Heart right ventricle (tissue), 16 donors: ENCODE results near the gene MYO1D. TPM values are rescaled to one million over a fixed set of nuclear protein-coding genes. Genes with fewer than 3 reads are reported as not detected.

ENCODE experiments used
- ATAC-seq, 8 donors: fragments of 200-7000 bp; cut with Tn5 transposase; one replicate each; pipeline ENCODE4 v1.9.1; 2020; ENCODE audit warnings: mild to moderate bottlenecking in 8 of 8, moderate library complexity in 8 of 8, moderate number of reproducible peaks in 1 of 8
- DNase-seq, 2 donors: peaks; one replicate each; pipeline ENCODE4 v3.0.0-alpha.2; 2020
- H3K27ac ChIP-seq, 10 donors: fragments of 200-600 bp; sonication (generic) in 2 of 10; one replicate each; pipeline versions ENCODE4 v1.5.0 to v1.8.0; 2020 to 2022; ENCODE audit warnings: mild to moderate bottlenecking in 3 of 10
- H3K27me3 ChIP-seq, 7 donors: fragments of 200-600 bp; one replicate each; pipeline ENCODE4 v1.8.0; 2021 to 2022; ENCODE audit warnings: mild to moderate bottlenecking in 2 of 7
- H3K36me3 ChIP-seq, 9 donors: fragments of 200-600 bp; sonication (generic) in 1 of 9; one replicate each; pipeline versions ENCODE4 v1.5.0 to v1.8.0; 2020 to 2022; ENCODE audit warnings: mild to moderate bottlenecking in 2 of 9
- H3K4me1 ChIP-seq, 9 donors: fragments of 200-600 bp; sonication (generic) in 1 of 9; one replicate each; pipeline versions ENCODE4 v1.5.0 to v1.8.0; 2020 to 2022; ENCODE audit warnings: mild to moderate bottlenecking in 4 of 9
- H3K4me3 ChIP-seq, 10 donors: fragments of 200-600 bp; sonication (generic) in 2 of 10; one replicate each; pipeline versions ENCODE4 v1.5.0 to v1.8.0; 2020 to 2022; ENCODE audit warnings: mild to moderate bottlenecking in 7 of 10, moderate library complexity in 2 of 10
- H3K9me3 ChIP-seq, 11 donors: fragments of 200-600 bp in 10 of 11; sonication (generic) in 2 of 11; one replicate each; pipeline versions ENCODE4 v1.5.0 to v1.8.0; 2013 to 2022; ENCODE audit warnings: mild to moderate bottlenecking in 2 of 11, control low read depth in 1 of 11, moderate library complexity in 1 of 11
- CTCF ChIP-seq, 9 donors: fragments of 200-600 bp; sonication (generic) in 2 of 9; IDR thresholded peaks; one replicate each; pipeline versions ENCODE4 v1.5.0 to v1.8.0; 2021 to 2022; ENCODE audit warnings: antibody characterized with exemption in 9 of 9, mild to moderate bottlenecking in 5 of 9, moderate library complexity in 1 of 9
- WGBS, 2 donors: extraction: QIAGEN DNeasy Blood & Tissue Kit; methylation state at CpG; one replicate each; pipeline ENCODE4 v1.1.7; 2013; ENCODE audit warnings: inconsistent platforms in 1 of 2; 5-methylcytosine and 5-hydroxymethylcytosine counted together
- intact Hi-C, 10 donors: fragments of 100-400 bp; cut with DNase I; formaldehyde crosslinking; loops; one replicate each; pipeline versions ENCODE4 v1.11.1 to v1.14.2; 2022
- polyA plus RNA-seq, 2 donors: library from polyadenylated mRNA; stranded (reverse); fragments of 200-250 nt; gene quantifications; one replicate each; pipeline ENCODE4 v1.2.3, GENCODE V29; 2013
- total RNA-seq, 10 donors: library from RNA; stranded (reverse); fragmentation: NEBNext Ultra II Directional in 3 of 10; extraction: Animal tissue kit (Norgen Biotek cat#: 25700) in 3 of 10; gene quantifications; one replicate each; pipeline versions ENCODE4 v1.2.1 to v1.2.4, GENCODE V29; 2021 to 2023
- donor health status: Arrhythmogenic right ventricular cardiomyopathy.
- donor health status: ischemic (EF 13 %, LVEDD 7.1; RV severe dilation, severe dysfunction).
- donor health status: healthy with polysubstance abuse.
- donor health status: DM: no; HTN: yes; CAD: no.
- donor health status: DM: no; HTN: no; CAD: no.
- donor health status: ischemic (EF 25% LVEDD 6.9; RV normal size, moderate dysfunction).
- donor health status: ischemic (EF 25% LVEDD 5.7; RV mildly dilated, moderate dysfunction).
- donor health status: healthy.
- donor health status: DM: yes; HTN: yes; CAD: no.
- donor health status: Ischemic cardiomyopathy.
- donor health status: ischemic (EF 35%, LVEDD 5.7; RV mildly dilated, moderate dysfunction).
- donor health status: nonischemic (EF 11% LVEDD 7.7; RV severe dilation, severe dysfunction).
- donor health status: DM: yes; HTN: yes; CAD: no.
- donor health status: PGD.
- donor health status: ischemic (EF 29% LVEDD 5.4; RV normal size, mild dysfunction).
- donor health status: nonischemic (EF 23%, LVEDD 6.1; RV moderate dilation, normal function).

The MYO1D gene
- total and polyA plus RNA-seq, 12 donors: 1.9 to 16.4 (median 6.7) TPM

GRCh38 chr17:32713081-32713480, 163.8 kb downstream of the MYO1D start:
- Histone ChIP-seq H3K36me3 (peaks cover 0 to 24% (median 7%) of the 10 kb centered on the region in 9 donors), H3K4me1 (no peaks in the 10 kb centered on the region), H3K27me3 (no peaks in the 10 kb centered on the region), H3K4me3 (no peak overlapping the region), H3K9me3 (no peaks in the 10 kb centered on the region), H3K27ac (no peak overlapping the region)
- DNase-seq (no peak), ATAC-seq (no peak)
- intact Hi-C loops: no loop called here
- TF ChIP-seq CTCF (IDR thresholded peaks at IDR 0.05): no peak

- no peaks in the 10 kb centered on the region for H3K27me3 ChIP-seq
- intact Hi-C loops: no loop called here
- TF ChIP-seq CTCF (IDR thresholded peaks at IDR 0.05): no peak
Measured at GRCh38 chr17:32709562-32709961, 167.4 kb downstream of the MYO1D start.

GRCh38 chr17:32701871-32702270, 175.1 kb downstream of the MYO1D start:
- no peak for TF ChIP-seq CTCF (IDR thresholded peaks at IDR 0.05)
- no peaks in the 10 kb centered on the region for H3K9me3 ChIP-seq
- intact Hi-C loops: no loop called here
- 85 to 87% methylated on average over 1 of the region's 1 CpG for WGBS, 2 donors
- DNase-seq (no peak), ATAC-seq (no peak)
- no peaks in the 10 kb centered on the region for H3K27me3 ChIP-seq
- H3K27ac ChIP-seq: no peak overlapping the region
- H3K4me1 ChIP-seq: no peaks in the 10 kb centered on the region
- peaks cover 0 to 10% (median 0%) of the 10 kb centered on the region in 9 donors for H3K36me3 ChIP-seq
- H3K4me3 ChIP-seq: no peak overlapping the region

More at GRCh38 chr17:32709562-32709961, 167.4 kb downstream of the MYO1D start:
- H3K4me3 ChIP-seq: no peak overlapping the region
- H3K9me3 ChIP-seq: no peaks in the 10 kb centered on the region
- ATAC-seq (no peak), DNase-seq (no peak)
- H3K36me3 ChIP-seq: peaks cover 0 to 30% (median 7%) of the 10 kb centered on the region in 9 donors
- no peak overlapping the region for H3K27ac ChIP-seq
- no peaks in the 10 kb centered on the region for H3K4me1 ChIP-seq

- intact Hi-C loops: no loop called here
- 98 to 100% methylated on average over 2 of the region's 2 CpGs for WGBS, 2 donors
Measured at GRCh38 chr17:32699247-32699646, 177.7 kb downstream of the MYO1D start.

More at GRCh38 chr17:32699247-32699646, 177.7 kb downstream of the MYO1D start:
- TF ChIP-seq CTCF (IDR thresholded peaks at IDR 0.05): no peak
- no peaks in the 10 kb centered on the region for H3K36me3 ChIP-seq
- H3K9me3 ChIP-seq: no peaks in the 10 kb centered on the region
- no peaks in the 10 kb centered on the region for H3K4me1 ChIP-seq
- H3K27ac ChIP-seq: no peak overlapping the region
- H3K4me3 ChIP-seq: no peak overlapping the region
- no peaks in the 10 kb centered on the region for H3K27me3 ChIP-seq
- no peak for DNase-seq
- no peak for ATAC-seq
